KMS-11 (cell line): ENCODE results near the gene TRAF7.
"Not testable (repeated sequence)": the region's sequence is repeated elsewhere in the genome, so short reads cannot be mapped to it uniquely, and the experiment has no call there.

Source experiments
- H2AFZ ChIP-seq: fragments of 200-600 bp; sonication (generic); 2 replicates; pipeline ENCODE4 v1.6.1; 2016; ENCODE audit warnings: antibody characterized with exemption, mixed run types, low read depth
- H3K27ac ChIP-seq: fragments of 200-600 bp; sonication (generic); 2 replicates; pipeline ENCODE4 v1.6.1; 2016; ENCODE audit warnings: mild to moderate bottlenecking, mixed run types
- H3K27me3 ChIP-seq: fragments of 200-600 bp; sonication (generic); 2 replicates; pipeline ENCODE4 v1.6.1; 2017; ENCODE audit warnings: mild to moderate bottlenecking, low read depth, mixed run types, moderate library complexity; ENCODE audit not compliant: insufficient read depth
- H3K36me3 ChIP-seq: fragments of 200-600 bp; sonication (generic); 2 replicates; pipeline ENCODE4 v1.6.1; 2017; ENCODE audit warnings: mild to moderate bottlenecking, mixed run types; ENCODE audit not compliant: insufficient read depth
- H3K4me1 ChIP-seq: fragments of 200-600 bp; sonication (generic); 2 replicates; pipeline ENCODE4 v1.6.1; 2016; ENCODE audit warnings: mild to moderate bottlenecking, low read depth, mixed run types; ENCODE audit not compliant: poor library complexity, severe bottlenecking
- H3K4me2 ChIP-seq: fragments of 200-600 bp; sonication (generic); 2 replicates; pipeline ENCODE4 v1.7.0; 2016; ENCODE audit warnings: mild to moderate bottlenecking, mixed run types
- H3K4me3 ChIP-seq: fragments of 200-600 bp; sonication (generic); IDR thresholded peaks from 2 replicates; pipeline ENCODE4 v1.6.1; 2017; ENCODE audit warnings: low read depth, low read length, mixed read lengths; ENCODE audit not compliant: insufficient read depth
- H3K79me2 ChIP-seq: fragments of 200-600 bp; sonication (generic); 2 replicates; pipeline ENCODE4 v1.6.1; 2016; ENCODE audit warnings: low read depth, mixed run types; ENCODE audit not compliant: insufficient read depth
- H3K9ac ChIP-seq: fragments of 200-600 bp; sonication (generic); 2 replicates; pipeline ENCODE4 v1.6.1; 2016; ENCODE audit warnings: mild to moderate bottlenecking, mixed run types
- H4K20me1 ChIP-seq: fragments of 200-600 bp; sonication (generic); 2 replicates; pipeline ENCODE4 v1.6.1; 2016; ENCODE audit warnings: mild to moderate bottlenecking, mixed run types; ENCODE audit not compliant: insufficient read depth
- TF ChIP-seq, protein P1 (sequence below): fragments of 200-600 bp; sonication (generic); conservative IDR thresholded peaks from 2 replicates; pipeline ENCODE4 v1.6.1; 2017; ENCODE audit warnings: low read depth, mild to moderate bottlenecking, antibody characterized with exemption, low read length, moderate library complexity, mixed read lengths

TRAF7 gene

DNA sequence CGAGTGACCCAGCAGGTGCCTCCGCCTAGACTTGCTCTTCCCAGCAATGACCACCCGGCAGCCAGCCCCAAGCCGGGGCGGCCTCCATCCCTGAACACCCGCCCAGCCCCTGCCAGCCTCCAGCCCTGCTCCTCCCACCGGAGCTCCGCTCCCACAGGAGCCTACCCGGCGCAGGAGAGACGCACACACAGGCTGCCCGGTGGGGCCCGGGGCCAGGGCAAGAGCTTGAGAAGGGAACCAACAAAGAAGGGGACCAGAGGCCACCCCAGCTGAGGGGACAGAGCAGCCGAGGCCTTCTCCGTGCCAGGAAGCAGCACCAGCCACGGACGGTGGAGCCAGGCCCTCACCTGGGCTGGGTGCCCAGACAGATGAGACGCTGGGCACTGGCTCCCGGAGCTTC, 33.7 kb upstream of the TRAF7 start:
- TF ChIP-seq, protein P1, sequence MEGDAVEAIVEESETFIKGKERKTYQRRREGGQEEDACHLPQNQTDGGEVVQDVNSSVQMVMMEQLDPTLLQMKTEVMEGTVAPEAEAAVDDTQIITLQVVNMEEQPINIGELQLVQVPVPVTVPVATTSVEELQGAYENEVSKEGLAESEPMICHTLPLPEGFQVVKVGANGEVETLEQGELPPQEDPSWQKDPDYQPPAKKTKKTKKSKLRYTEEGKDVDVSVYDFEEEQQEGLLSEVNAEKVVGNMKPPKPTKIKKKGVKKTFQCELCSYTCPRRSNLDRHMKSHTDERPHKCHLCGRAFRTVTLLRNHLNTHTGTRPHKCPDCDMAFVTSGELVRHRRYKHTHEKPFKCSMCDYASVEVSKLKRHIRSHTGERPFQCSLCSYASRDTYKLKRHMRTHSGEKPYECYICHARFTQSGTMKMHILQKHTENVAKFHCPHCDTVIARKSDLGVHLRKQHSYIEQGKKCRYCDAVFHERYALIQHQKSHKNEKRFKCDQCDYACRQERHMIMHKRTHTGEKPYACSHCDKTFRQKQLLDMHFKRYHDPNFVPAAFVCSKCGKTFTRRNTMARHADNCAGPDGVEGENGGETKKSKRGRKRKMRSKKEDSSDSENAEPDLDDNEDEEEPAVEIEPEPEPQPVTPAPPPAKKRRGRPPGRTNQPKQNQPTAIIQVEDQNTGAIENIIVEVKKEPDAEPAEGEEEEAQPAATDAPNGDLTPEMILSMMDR: no peak
- H3K4me2 ChIP-seq: no peak overlapping the region
- H2AFZ ChIP-seq: no peak overlapping the region
- H4K20me1 ChIP-seq: no peaks in the 10 kb centered on the region
- no peak overlapping the region for H3K27ac ChIP-seq
- no peaks in the 10 kb centered on the region for H3K36me3 ChIP-seq
- H3K4me1 ChIP-seq: no peaks in the 10 kb centered on the region
- H3K4me3 ChIP-seq: no peak overlapping the region
- H3K9ac ChIP-seq: no peak overlapping the region
- H3K27me3 ChIP-seq: no peaks in the 10 kb centered on the region
- H3K79me2 ChIP-seq: peaks cover 6% of the 10 kb centered on the region; the same call in 1 of the 2 replicates

DNA sequence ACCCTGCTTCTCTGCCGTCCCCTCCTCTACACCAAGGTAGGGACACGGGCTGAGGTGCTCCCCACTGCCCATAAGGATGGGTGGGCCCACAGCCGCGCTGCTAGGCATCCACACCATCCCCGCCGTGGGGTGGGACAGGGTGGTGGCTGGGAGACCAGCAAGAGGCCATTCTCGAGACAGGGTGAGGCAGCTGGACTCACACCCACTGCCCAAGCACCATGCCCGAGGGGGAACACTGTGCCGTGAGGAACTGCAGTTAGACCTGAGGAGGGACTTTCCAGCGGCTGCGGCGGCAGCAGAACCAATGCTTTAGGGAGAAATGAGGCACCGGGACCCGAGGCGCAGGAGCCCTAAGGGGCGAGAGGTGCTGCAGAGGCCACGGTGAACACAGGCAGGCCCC, 33.2 kb upstream of the TRAF7 start:
- H3K4me3 ChIP-seq: no peak overlapping the region
- H4K20me1 ChIP-seq: no peaks in the 10 kb centered on the region
- H3K79me2 ChIP-seq: peaks cover 10% of the 10 kb centered on the region; the same call in 1 of the 2 replicates
- no peak overlapping the region for H3K9ac ChIP-seq
- H3K4me2 ChIP-seq: no peak overlapping the region
- TF ChIP-seq, protein P1: no peak
- no peaks in the 10 kb centered on the region for H3K27me3 ChIP-seq
- H3K36me3 ChIP-seq: no peaks in the 10 kb centered on the region
- no peak overlapping the region for H3K27ac ChIP-seq
- no peak overlapping the region for H2AFZ ChIP-seq
- no peaks in the 10 kb centered on the region for H3K4me1 ChIP-seq

DNA sequence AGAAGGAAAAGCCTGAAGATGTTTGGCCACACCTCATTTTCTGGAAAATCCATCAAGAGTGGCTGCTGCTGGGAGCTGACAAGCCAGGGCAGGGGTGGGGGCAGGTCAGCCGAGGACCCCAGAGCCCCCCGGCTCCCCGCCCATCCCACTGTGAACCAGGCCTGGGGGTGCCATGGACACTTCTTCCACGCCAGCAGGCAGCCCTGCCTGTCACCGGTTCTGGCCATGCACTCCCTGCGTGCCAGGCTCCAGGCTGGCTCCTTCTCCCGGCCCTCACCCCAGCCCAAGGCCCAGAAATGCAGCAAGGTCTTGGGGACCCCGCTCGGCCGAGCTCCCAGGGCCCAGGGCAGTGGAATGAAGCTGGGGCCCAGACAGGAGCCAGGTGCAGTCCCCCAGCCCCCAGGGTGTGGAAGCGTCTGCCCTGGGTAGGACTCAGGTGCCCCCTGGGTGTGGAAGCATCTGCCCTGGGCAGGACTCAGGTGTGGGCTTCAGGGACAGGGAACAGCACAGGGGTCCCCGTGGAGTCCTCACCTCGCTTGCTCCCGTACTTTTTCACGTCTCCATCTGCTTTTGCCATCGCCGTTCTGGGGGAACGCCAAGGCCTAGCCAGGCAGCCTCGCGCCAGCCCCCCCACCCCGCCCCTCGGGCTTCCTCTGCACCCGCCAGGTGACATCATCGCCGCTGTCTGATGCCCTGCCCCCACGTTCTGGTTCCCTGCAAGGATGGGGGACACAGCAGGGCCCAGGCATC, 32.5 kb upstream of the TRAF7 start:
- not testable (repeated sequence) for H3K4me1 ChIP-seq, H2AFZ ChIP-seq, H3K4me3 ChIP-seq, H4K20me1 ChIP-seq, H3K9ac ChIP-seq, H3K4me2 ChIP-seq, H3K36me3 ChIP-seq, H3K27me3 ChIP-seq, H3K27ac ChIP-seq
- peaks cover 10% of the 10 kb centered on the region; the same call in 1 of the 2 replicates for H3K79me2 ChIP-seq

DNA sequence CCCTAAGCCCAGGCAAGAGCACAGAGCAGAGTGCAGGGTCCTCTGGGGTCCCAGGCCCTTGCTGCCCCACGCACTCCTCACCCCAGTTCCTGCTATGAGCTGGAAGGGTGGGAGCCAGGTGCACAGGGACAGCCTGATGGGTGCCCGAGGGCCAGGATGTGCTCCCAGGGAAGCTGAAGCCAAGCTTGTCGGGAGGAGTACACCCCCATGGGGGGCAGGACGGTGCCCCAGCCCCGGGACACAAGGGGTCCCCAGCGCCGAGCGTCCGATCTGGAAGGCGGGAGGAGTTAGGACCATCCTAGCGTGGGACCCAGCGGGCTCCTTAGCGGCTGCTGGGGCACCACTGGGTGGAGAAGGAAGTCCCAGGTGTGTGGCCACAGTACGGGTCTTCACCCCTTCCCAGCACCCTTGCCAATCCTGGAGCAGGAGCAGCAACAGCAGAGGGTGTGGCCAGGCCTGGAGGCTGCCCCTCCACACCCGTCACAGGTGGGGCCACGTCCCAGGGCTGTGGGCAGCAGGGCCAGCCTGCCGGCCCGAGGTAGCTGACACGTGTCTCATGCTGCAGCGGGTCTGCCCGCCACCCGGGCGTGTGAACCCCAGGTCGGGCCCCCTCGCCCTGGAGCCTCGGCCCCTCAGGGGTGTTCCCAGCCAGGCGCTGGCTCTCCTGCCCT, 31.7 kb upstream of the TRAF7 start:
- not testable (repeated sequence) for H3K4me3 ChIP-seq, H3K27me3 ChIP-seq, H3K9ac ChIP-seq, H4K20me1 ChIP-seq, H3K36me3 ChIP-seq, H3K4me1 ChIP-seq, H3K4me2 ChIP-seq, H3K27ac ChIP-seq, H2AFZ ChIP-seq
- peaks cover 10% of the 10 kb centered on the region; the same call in 1 of the 2 replicates for H3K79me2 ChIP-seq

DNA sequence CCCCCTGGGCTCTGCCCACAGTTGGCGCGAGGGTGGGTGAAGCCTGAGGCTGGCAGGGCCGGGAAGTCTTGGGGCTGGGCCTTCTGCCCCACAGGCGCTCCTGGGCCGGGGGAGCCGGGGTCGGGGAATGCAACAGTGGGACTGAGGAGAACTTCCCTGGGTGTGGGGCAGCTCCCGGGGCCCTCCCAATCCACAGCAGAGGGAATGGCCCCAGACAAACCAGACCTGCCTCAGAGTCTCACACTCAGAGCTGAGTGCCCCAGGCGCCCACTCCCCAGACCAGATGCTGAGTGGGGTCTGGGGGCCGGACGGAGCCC, 31.2 kb upstream of the TRAF7 start:
- H3K4me2 ChIP-seq, H3K27me3 ChIP-seq, H3K27ac ChIP-seq, H2AFZ ChIP-seq, H3K9ac ChIP-seq, H3K36me3 ChIP-seq, H4K20me1 ChIP-seq, H3K4me3 ChIP-seq: not testable (repeated sequence)
- H3K79me2 ChIP-seq: peaks cover 10% of the 10 kb centered on the region; the same call in 1 of the 2 replicates
- peaks cover 12% of the 10 kb centered on the region for H3K4me1 ChIP-seq

DNA sequence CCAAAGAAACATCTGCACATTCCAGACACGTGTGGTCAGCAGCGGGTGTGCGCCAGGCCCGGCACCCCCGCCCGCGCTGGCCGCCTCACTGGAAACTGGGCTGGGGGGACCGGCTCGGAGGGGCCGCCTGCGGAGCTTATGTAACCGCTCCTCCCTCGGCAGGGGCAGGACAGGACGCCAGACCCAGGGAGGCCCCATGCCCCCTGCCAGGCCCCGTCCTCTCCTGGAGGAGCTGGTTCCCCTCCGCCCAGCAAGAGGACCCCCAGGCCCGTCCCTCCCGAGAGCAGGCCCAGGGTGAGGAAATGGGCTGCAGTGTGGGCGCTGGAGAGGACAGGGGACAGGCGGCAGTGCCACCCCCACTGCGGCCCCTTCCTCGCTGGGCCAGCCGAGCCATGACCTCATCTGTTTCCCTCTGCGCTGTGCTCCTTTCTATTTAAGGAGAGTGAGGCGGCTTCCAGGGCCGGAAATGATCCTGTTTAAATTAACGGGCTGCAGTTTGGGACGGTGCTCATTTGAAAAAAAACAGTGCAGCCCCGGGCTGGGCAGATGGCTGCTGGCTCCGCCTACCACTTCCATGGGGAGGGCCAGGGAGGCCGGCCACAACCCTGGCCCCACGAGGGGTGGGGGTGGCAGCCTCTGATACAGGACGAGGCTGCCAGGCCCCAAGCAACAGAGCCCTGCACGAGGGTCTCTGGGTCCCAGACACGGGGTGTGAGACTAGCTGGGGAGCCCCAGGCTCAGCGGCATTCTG, 30.7 kb upstream of the TRAF7 start:
- H3K9ac ChIP-seq: not testable (repeated sequence)

DNA sequence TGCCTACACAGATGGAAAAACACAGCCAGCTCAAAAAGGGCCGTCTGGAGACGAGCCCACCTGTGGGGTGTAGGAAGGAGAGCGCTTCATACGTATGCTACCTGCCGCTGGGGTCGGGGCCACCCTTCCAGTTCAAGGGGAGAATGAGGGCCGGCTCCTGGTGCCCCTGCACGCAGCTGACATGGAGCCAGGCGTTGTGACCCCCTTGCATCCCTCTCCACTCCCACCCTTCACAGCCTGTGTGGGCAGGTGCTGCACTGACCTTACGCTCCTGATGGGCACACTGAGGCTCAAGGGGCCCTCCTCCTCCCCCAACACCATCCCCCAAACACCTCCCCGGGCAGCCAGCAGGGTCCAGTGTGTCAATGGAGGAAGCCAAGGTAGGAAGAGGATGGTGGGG, 30.0 kb upstream of the TRAF7 start:
- H3K4me2 ChIP-seq, H3K79me2 ChIP-seq, H4K20me1 ChIP-seq, H3K9ac ChIP-seq, H3K36me3 ChIP-seq, H3K27ac ChIP-seq, H3K27me3 ChIP-seq, H2AFZ ChIP-seq, H3K4me3 ChIP-seq: not testable (repeated sequence)
- peaks cover 22% of the 10 kb centered on the region for H3K4me1 ChIP-seq

More for the DNA sequence above, 30.7 kb upstream of the TRAF7 start:
- Histone ChIP-seq H3K79me2 (peaks cover 10% of the 10 kb centered on the region; the same call in 1 of the 2 replicates), H3K4me1 (peaks cover 17% of the 10 kb centered on the region)
- H2AFZ ChIP-seq, H3K36me3 ChIP-seq, H4K20me1 ChIP-seq, H3K27ac ChIP-seq, H3K4me3 ChIP-seq, H3K4me2 ChIP-seq, H3K27me3 ChIP-seq: not testable (repeated sequence)

DNA sequence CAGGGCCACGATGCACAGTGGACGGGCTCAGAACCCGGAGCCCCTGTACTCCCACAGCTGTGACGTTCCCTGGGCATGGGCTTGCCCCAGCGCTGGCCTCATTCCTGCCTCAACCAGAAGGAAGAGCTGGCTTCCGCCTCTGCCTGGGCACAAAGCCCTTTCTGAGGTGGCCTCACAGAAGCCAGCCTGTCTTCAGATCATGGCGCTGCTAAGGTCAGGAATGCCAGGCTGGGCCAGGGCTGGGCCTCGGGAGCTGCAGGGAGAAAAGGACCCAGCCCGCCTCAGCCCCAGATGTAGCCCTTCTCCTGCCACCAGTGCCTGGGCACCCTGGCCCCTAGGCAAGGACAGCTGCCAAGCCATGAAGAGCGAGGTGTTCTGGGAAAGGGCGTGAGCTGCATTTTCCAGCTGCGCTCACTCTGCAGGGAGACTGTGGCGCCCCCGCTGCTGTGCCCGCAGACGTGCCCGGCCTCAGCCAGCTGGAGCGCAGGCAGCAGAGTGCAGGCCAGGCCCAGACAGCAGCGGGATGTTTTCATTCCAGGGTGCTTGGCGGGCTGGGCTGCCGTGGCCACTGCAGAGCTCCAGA, 29.3 kb upstream of the TRAF7 start:
- not testable (repeated sequence) for H3K36me3 ChIP-seq, H3K27ac ChIP-seq, H3K4me2 ChIP-seq, H2AFZ ChIP-seq, H3K9ac ChIP-seq, H3K4me3 ChIP-seq, H3K79me2 ChIP-seq, H4K20me1 ChIP-seq, H3K27me3 ChIP-seq
- H3K4me1 ChIP-seq: peaks cover 22% of the 10 kb centered on the region
